ENCODE measurements around the gene PRKCD.

- TF ChIP-seq POLR2A (IDR thresholded peaks at IDR 0.05) (no peak), CTCF (IDR thresholded peaks at IDR 0.05) (no peak)
Observed at GRCh38 chr3:53211706-53212702, 51.0 kb downstream of the PRKCD start.

Data from Peyer's patch (tissue), 4 donors.